NCI-H1105 (cell line): ENCODE measurements around the gene COL9A2.
A peak's percentile ranks its signal among the peaks of the same experiment; 100 is the strongest.
"Not testable (repeated sequence)": the region's sequence is repeated elsewhere in the genome, so short reads cannot be mapped to it uniquely, and the experiment has no call there.

Experiments used
- DNase-seq: peaks from one replicate; lab custom pipeline; 2025; lab: John Stamatoyannopoulos, UW

The COL9A2 gene

GRCh38 chr1:40316595-40317393 lies at the start of gene COL9A2:
TSS of gene COL9A2 (minus strand) at chr1:40317286. CDS start at chr1:40317197, 89 bp downstream.
- DNase-seq: peak; percentile 65

GRCh38 chr1:40363721-40364120 lies 46.6 kb upstream of the COL9A2 start:
- DNase-seq: no peak

GRCh38 chr1:40362699-40363098 lies 45.6 kb upstream of the COL9A2 start:
- DNase-seq: no peak

- DNase-seq: no peak
Measured at GRCh38 chr1:40362199-40362598, 45.1 kb upstream of the COL9A2 start.

GRCh38 chr1:40361637-40362036 lies 44.6 kb upstream of the COL9A2 start:
- DNase-seq: no peak

GRCh38 chr1:40361201-40361600 lies 44.1 kb upstream of the COL9A2 start:
- DNase-seq: no peak

- no peak for DNase-seq
Measured at GRCh38 chr1:40360631-40361030, 43.5 kb upstream of the COL9A2 start.

GRCh38 chr1:40357625-40358024 lies 40.5 kb upstream of the COL9A2 start:
- DNase-seq: no peak

GRCh38 chr1:40353082-40353481 lies 36.0 kb upstream of the COL9A2 start:
- no peak for DNase-seq

GRCh38 chr1:40352126-40352525 lies 35.0 kb upstream of the COL9A2 start:
- DNase-seq: no peak

- no peak for DNase-seq
Measured at GRCh38 chr1:40351124-40351523, 34.0 kb upstream of the COL9A2 start.

- no peak for DNase-seq
Measured at GRCh38 chr1:40350391-40350790, 33.3 kb upstream of the COL9A2 start.

- no peak for DNase-seq
Measured at GRCh38 chr1:40344597-40344996, 27.5 kb upstream of the COL9A2 start.

- not testable (repeated sequence) for DNase-seq
Measured at GRCh38 chr1:40342381-40342717, 25.3 kb upstream of the COL9A2 start.

- no peak for DNase-seq
Measured at GRCh38 chr1:40341491-40342380, 24.6 kb upstream of the COL9A2 start.

GRCh38 chr1:40339420-40340323 lies 22.6 kb upstream of the COL9A2 start:
- no peak for DNase-seq

GRCh38 chr1:40338745-40339419 lies 21.8 kb upstream of the COL9A2 start:
- peak; percentile 59 for DNase-seq

- no peak for DNase-seq
Measured at GRCh38 chr1:40337443-40337842, 20.4 kb upstream of the COL9A2 start.

- DNase-seq: no peak
Measured at GRCh38 chr1:40332695-40333094, 15.6 kb upstream of the COL9A2 start.

- DNase-seq: not testable (repeated sequence)
Measured at GRCh38 chr1:40331403-40331802, 14.3 kb upstream of the COL9A2 start.

- DNase-seq: no peak
Measured at GRCh38 chr1:40318970-40319621, 2.0 kb upstream of the COL9A2 start.
